Measurements from ENCODE around the gene EXOC6B.

Gene EXOC6B

DNA sequence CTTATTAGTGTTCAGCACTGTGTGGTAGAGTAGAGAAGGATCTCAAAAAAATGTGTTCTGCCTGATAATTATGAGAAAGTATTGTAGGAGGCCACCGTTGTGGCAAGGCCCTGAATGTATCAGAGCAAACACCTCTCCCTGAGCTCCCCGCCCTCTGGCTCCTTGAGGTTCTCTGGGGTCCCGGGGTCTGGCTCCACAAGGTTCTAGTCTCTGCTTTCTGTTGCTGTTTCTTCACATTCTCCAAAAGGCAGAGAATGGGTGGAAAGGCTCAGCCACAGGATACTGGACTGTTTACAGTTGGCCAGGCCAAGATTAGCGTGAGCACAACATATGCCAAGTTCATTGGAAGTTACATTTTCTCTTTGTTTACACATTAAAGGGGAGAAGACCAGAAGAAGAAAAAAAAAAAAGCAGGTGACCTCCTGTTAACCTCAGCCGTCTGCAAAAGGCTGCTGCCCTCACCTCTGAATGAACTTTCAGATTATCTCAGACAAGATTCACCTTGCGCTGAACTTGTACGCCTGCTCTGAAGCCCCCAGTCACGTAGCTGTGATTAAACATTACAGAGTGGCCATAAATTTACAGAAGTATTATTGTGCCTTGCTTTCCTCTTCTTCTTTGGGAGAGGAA, 621.6 kb downstream of the EXOC6B start:
- no peak for DNase-seq

- DNase-seq = no peak
Measured at GRCh38 chr2:72198532-72199241, 627.1 kb downstream of the EXOC6B start.

- DNase-seq = no peak
Measured at GRCh38 chr2:72193723-72194122, 632.1 kb downstream of the EXOC6B start.

DNA sequence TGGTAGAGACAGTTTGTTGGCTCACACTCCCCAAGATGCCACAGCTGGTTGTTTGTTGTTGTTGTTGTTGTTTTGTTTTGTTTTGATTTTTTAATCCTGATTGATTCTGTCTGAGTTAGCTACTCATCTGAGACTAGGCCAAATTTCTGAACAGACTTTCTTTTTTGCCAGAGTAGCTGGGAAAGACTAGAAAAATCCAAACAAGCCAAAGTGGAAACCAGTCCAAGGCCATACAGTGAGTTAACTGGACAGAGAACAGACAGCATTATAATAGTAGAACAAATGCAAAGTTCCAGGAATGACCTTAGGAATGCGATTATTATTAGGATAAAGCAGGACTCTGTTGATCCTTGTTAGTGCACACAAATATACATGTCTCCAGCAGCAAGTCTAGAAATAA, 634.4 kb downstream of the EXOC6B start:
- no peak for DNase-seq

DNA sequence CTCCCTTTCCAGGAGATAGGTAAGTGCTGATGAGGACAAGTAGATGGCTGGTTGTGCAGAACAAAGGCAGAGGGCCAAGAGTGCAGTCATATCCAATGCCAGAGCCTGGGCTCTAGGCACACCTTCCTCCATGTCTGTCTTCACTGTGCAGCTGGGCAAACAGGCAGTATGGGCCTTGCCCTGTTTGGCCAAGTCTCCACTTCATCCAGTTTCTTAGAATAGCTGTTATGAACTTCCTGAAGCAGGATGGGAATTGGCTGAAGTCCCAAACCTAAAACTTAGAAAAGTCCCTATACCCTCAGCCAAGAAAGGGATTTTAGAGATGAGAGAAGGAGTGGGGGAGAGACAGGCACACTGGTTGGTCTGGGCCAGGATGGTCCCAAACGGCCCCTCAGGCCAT, 640.6 kb downstream of the EXOC6B start:
- no peak for DNase-seq

- no peak for DNase-seq
Measured at GRCh38 chr2:72183466-72183865, 642.4 kb downstream of the EXOC6B start.

DNA sequence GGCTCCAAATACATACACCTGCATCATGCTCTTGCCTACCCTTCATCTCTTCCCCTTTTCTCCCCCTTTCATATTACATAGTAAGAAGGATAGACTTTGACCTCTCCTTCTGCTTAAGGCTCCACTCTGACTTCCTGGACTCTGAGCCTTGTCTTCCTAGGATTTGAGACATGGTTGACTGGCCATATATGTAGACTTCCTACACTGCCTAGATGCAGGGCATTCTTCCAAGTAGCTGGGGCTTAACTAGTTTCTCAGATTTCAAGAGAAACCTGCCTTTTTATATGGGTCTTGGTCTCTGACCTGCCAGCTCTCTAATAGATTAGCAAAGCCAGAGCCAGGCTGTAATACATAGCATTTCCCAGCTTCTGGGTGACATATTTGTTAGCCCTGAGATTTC, 642.8 kb downstream of the EXOC6B start:
- DNase-seq = no peak

DNA sequence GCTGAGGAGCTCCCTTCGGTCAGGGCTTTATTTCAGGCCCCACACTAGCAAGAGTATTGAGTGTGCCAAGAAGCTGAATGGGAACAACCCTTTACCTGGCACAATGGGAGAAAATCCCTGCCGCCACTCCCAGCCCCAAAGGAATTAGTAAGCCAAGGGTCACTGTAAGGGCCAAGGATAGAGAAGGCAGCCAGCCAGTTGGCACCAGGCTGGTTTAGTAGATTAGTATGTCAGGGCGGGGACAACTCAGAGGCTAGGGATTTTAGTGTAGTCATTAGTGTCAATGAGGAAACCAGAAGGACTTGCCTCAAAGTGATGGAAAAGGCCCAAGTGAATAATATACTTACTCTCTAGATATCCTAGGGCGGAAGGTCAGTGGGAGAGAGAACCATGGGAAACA, 643.3 kb downstream of the EXOC6B start:
- no peak for DNase-seq

DNA sequence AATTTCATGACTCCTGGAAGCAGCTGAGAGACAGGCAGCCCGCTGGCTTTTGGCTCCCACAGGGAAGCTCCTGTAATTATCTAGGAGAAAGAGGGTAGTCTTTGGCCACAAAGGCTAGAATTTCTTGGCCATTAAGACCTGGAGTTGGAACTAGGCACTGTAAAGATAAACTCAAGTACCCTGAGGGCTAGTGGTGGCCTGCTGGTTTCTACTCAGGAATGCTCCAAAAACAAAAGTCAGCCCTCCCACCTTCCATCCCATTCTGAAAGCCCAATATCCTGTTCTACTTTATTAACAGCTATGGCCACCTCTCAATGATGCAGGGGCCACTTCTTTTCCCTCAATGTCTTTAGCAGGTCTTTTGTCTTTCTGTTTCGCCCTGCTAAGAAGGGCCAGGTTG, 644.2 kb downstream of the EXOC6B start:
- no peak for DNase-seq

- DNase-seq = no peak
Measured at GRCh38 chr2:72180351-72180750, 645.5 kb downstream of the EXOC6B start.

GRCh38 chr2:72178551-72178950, 647.3 kb downstream of the EXOC6B start:
- DNase-seq = no peak

- no peak for DNase-seq
Measured at GRCh38 chr2:72176281-72176680, 649.6 kb downstream of the EXOC6B start.

DNA sequence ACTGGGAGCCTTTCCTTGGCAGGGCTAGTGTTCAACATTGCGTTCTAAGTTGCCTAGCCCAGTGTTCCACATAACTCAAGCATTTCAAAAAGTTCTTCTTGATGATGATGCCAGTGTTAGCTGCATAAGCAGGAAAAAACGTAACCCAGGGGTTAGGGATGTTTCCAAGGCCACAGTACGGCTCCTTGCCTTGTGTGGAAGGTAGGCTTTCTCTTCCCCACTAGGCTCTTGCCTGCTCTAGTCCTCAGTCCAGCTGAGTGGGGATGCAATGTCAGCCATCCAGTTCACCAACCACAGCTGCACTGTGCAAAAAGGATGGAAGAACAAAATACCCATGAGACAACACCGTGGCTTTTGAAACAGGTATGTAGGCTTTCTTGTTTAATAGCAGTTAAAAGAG, 650.2 kb downstream of the EXOC6B start:
- DNase-seq = no peak

DNA sequence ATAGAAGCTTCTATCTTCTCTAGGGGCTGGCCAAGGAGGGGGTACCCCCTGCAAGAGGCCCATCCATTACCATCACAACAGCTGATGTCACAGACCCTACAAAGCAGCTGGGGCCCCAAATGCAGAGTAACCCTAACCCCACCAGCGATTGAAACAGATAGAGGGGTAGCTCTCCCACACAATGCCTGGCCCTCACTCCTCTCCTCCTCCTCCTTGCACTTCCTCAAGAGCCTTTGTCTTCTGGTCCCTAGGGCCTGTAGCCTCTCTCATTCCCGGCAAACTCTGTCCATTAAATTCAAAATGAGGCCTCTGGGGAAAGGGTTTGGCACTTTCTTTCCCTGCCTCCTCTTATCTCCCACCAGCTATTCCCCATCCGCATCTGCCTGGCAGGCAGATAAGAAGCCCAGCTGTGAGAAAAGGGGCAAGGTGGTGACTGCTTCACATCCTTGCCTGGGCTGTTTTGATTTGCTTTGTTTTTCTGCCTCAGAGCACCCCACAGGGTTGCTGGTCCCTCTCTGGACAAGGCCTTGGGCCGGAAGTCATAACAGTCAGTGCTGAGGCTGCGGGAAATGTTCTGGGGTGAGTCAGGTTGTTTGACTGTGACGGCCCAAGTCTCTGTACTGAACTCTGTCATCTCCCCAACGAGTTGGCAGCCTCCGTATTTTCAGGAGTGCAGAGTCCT, 652.1 kb downstream of the EXOC6B start:
- no peak for DNase-seq

- DNase-seq = no peak
Measured at GRCh38 chr2:72172478-72172877, 653.4 kb downstream of the EXOC6B start.

GRCh38 chr2:72166279-72166678, 659.6 kb downstream of the EXOC6B start:
- no peak for DNase-seq

- DNase-seq = no peak
Measured at GRCh38 chr2:72165792-72166191, 660.0 kb downstream of the EXOC6B start.

DNA sequence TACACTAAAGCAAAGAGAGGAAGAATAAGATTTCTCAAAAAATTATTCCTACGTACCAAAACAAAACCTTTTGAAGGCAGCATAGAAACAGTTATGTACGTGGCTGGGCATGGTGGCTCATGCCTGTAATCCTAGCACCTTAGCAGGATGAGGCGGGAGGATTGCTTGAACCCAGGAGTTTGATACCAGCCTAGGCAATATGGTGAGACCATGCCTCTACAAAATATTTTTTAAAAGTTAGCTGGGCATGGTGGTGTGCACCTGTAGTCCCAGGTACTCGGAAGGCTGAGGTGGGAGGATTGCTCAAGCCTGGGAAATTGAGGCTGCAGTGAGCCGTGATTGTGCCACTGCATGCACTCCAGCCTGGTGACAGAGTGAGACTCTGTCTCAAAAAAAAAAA, 663.3 kb downstream of the EXOC6B start:
- DNase-seq = no peak

DNA sequence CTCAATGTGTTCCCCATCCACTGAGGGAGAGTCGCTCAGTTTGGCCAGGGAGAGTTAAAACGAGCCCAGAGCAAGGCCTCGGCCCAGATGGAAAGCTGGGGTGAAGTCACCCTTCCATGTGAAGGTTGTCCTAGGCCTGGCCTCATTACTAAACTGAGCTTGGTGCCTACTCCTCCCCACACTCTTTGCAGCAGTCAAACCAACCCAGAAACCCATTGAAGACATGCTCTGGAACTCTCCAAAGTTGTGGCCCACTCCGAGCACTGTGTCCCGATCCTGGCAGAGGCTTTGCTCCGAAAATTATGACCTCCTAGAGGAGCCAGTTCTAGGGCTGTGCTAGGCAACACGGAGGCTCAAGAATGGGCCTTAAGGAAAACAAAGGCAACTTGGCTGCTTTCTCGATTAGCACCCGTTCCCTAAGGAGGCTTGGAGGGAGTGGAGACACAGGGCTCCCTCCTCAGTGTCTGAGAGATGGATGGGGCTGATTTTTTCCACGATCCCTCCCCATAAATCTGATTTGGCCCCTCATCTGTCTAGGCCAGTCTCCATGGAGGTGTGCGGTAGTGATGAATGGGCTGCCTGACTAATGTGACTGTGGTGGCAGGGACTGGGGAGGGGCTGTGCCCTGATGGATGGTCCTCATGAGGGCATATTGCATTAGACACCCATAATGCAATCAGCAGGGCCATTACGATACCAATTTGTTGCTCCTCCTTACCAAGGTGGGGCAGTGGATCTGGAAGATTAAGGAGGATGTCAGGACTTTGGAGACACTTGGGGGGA, 666.4 kb downstream of the EXOC6B start:
- DNase-seq = no peak

- no peak for DNase-seq
Measured at GRCh38 chr2:72157871-72158771, 667.7 kb downstream of the EXOC6B start.

DNA sequence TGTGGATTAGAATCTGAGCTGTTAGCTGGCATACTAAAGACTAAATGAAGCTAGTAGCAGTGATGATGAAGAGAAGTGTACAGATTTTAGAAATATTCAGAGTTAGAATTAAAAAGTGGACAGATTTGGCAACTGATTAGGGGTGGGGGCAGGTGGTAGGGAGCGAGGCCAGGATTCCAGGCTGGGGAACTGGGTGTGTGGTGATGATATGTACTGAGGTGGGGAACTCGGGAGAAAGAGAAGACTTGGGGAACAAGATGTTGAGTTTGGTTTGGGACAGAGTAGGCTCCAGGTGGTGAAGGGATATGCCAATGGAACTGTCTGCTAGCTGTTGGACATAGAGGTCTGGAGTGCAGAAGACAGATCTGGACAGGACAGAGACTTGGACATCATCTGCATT, 669.0 kb downstream of the EXOC6B start:
- no peak for DNase-seq

- no peak for DNase-seq
Measured at GRCh38 chr2:72155737-72156136, 670.1 kb downstream of the EXOC6B start.
